Right cardiac atrium (tissue), 5 donors: ENCODE data around the gene CHKB. TPM values are rescaled to one million over a fixed set of nuclear protein-coding genes. Genes with fewer than 3 reads are reported as not detected.
"Not testable (repeated sequence)": the region's sequence is repeated elsewhere in the genome, so short reads cannot be mapped to it uniquely, and the experiment has no call there.

Experiments
- ATAC-seq, 2 donors: fragments of 200-7000 bp; cut with Tn5 transposase; one replicate each; pipeline versions ENCODE4 v1.8.0 to v1.9.1; 2020; ENCODE audit warnings: moderate library complexity in 2 of 2, mild to moderate bottlenecking in 1 of 2
- DNase-seq, 3 donors: peaks; one replicate each; pipeline ENCODE4 v3.0.0-alpha.2; 2020
- H3K27ac ChIP-seq: one replicate; pipeline ENCODE4 v1.5.1; 2013; ENCODE audit warnings: mild to moderate bottlenecking, low read length, control low read depth, moderate library complexity
- H3K27me3 ChIP-seq: one replicate; pipeline ENCODE4 v1.6.1; 2013; ENCODE audit not compliant: control insufficient read depth, insufficient read depth
- H3K4me1 ChIP-seq: one replicate; pipeline ENCODE4 v1.6.1; 2013; ENCODE audit warnings: low read length; ENCODE audit not compliant: control insufficient read depth, insufficient read depth
- H3K4me3 ChIP-seq: one replicate; pipeline ENCODE4 v1.5.1; 2013; ENCODE audit warnings: low read length, control low read depth
- H3K9me3 ChIP-seq: one replicate; pipeline ENCODE4 v1.6.1; 2013; ENCODE audit warnings: low read length; ENCODE audit not compliant: control insufficient read depth
- WGBS: extraction: QIAGEN DNeasy Blood & Tissue Kit; methylation state at CpG from one replicate; pipeline ENCODE4 v1.1.7; 2013; 5-methylcytosine and 5-hydroxymethylcytosine counted together
- intact Hi-C, 4 donors: fragments of 100-400 bp; cut with DNase I; formaldehyde crosslinking; loops; one replicate each; pipeline versions ENCODE4 v1.11.0 to v1.14.0; 2022 to 2023
- polyA plus RNA-seq: library from polyadenylated mRNA; stranded (reverse); fragments of 200-250 nt; gene quantifications from one replicate; pipeline ENCODE4 v1.2.3, GENCODE V29; 2013
- total RNA-seq, 4 donors: library from RNA; stranded (reverse); fragmentation: NEBNext Ultra II Directional; extraction: Animal tissue kit (Norgen Biotek cat#: 25700); gene quantifications; one replicate each; pipeline ENCODE4 v1.2.1, GENCODE V29; 2021
- donor health status: healthy with polysubstance abuse.
- donor health status: DM: no; HTN: yes; CAD: no.
- donor health status: DM: no; HTN: no; CAD: no.
- donor health status: DM: no; HTN: yes; CAD: no; lungs with severe emphysema.
- donor health status: DM: yes; HTN: yes; CAD: no.

CHKB gene
- total and polyA plus RNA-seq, 5 donors: 33.9 to 63.4 (median 42.9) TPM

- no peak for DNase-seq
- H3K9me3 ChIP-seq: no peaks in the 10 kb centered on the region
- peaks cover 6% of the 10 kb centered on the region for H3K4me1 ChIP-seq
- intact Hi-C loops: loop anchor here in 1 of 4 donors (5.0 kb wide), 1 partner anchor 73 kb away; no protein-coding TSS in a partner anchor
- H3K27me3 ChIP-seq: no peaks in the 10 kb centered on the region
- no peak overlapping the region for H3K4me3 ChIP-seq
- no peak for ATAC-seq
- 77% methylated on average over 16 of the region's 16 CpGs for WGBS
- H3K27ac ChIP-seq: no peak overlapping the region
These were observed 41.9 kb upstream of the CHKB start for GRCh38 chr22:50624347-50625130.

- no peak overlapping the region for H3K4me3 ChIP-seq
- intact Hi-C loops: no loop called here
- H3K27ac ChIP-seq: no peak overlapping the region
- ATAC-seq (no peak), DNase-seq (no peak)
- H3K4me1 ChIP-seq: peaks cover 1% of the 10 kb centered on the region
- H3K9me3 ChIP-seq: no peaks in the 10 kb centered on the region
- no peaks in the 10 kb centered on the region for H3K27me3 ChIP-seq
- 68% methylated on average over 16 of the region's 16 CpGs for WGBS
These were observed 40.2 kb upstream of the CHKB start for GRCh38 chr22:50622723-50623327.

- 38% methylated on average over 18 of the region's 18 CpGs for WGBS
- H3K9me3 ChIP-seq: no peaks in the 10 kb centered on the region
- intact Hi-C loops: no loop called here
- H3K4me1 ChIP-seq: peaks cover 1% of the 10 kb centered on the region
- no peak overlapping the region for H3K27ac ChIP-seq
- no peak overlapping the region for H3K4me3 ChIP-seq
- DNase-seq (peak in 1 of 3 donors; percentile 58), ATAC-seq (no peak)
- no peaks in the 10 kb centered on the region for H3K27me3 ChIP-seq
These were observed 39.5 kb upstream of the CHKB start for GRCh38 chr22:50621948-50622722.

GRCh38 chr22:50621356-50621880 is 38.8 kb upstream of the CHKB start:
- intact Hi-C loops: no loop called here
- Histone ChIP-seq H3K27me3 (no peaks in the 10 kb centered on the region), H3K9me3 (no peaks in the 10 kb centered on the region), H3K27ac (no peak overlapping the region), H3K4me3 (no peak overlapping the region), H3K4me1 (no peaks in the 10 kb centered on the region)
- ATAC-seq (peak; percentile 4 to 39), DNase-seq (no peak)
- 32% methylated on average over 10 of the region's 10 CpGs for WGBS

- intact Hi-C loops: no loop called here
- H3K4me1 ChIP-seq: no peaks in the 10 kb centered on the region
- ATAC-seq (peak; percentile 75 to 81), DNase-seq (peak in 1 of 3 donors; percentile 92)
- 18% methylated on average over 25 of the region's 25 CpGs for WGBS
- H3K27me3 ChIP-seq: no peaks in the 10 kb centered on the region
- H3K27ac ChIP-seq: no peak overlapping the region
- H3K4me3 ChIP-seq: no peak overlapping the region
- no peaks in the 10 kb centered on the region for H3K9me3 ChIP-seq
These were observed 38.1 kb upstream of the CHKB start for GRCh38 chr22:50620593-50621355.

GRCh38 chr22:50614296-50614695 is 31.6 kb upstream of the CHKB start:
- H3K4me1 ChIP-seq, H3K27me3 ChIP-seq, H3K4me3 ChIP-seq, ATAC-seq, DNase-seq, H3K27ac ChIP-seq, H3K9me3 ChIP-seq, intact Hi-C loops: not testable (repeated sequence)
- WGBS: 84% methylated on average over 3 of the region's 3 CpGs

- ATAC-seq (peak; percentile 70 to 79), DNase-seq (peak in 2 of 3 donors; percentile 53 to 84)
- 64% methylated on average over 22 of the region's 22 CpGs for WGBS
- no peak overlapping the region for H3K27ac ChIP-seq
- intact Hi-C loops: no loop called here
- no peaks in the 10 kb centered on the region for H3K4me1 ChIP-seq
- no peaks in the 10 kb centered on the region for H3K27me3 ChIP-seq
- no peaks in the 10 kb centered on the region for H3K9me3 ChIP-seq
- H3K4me3 ChIP-seq: no peak overlapping the region
These were observed 30.8 kb upstream of the CHKB start for GRCh38 chr22:50613291-50613981.

- no peak overlapping the region for H3K27ac ChIP-seq
- WGBS: 31% methylated on average over 31 of the region's 31 CpGs
- H3K9me3 ChIP-seq: no peaks in the 10 kb centered on the region
- intact Hi-C loops: no loop called here
- ATAC-seq (peak; percentile 29 to 54), DNase-seq (no peak)
- no peak overlapping the region for H3K4me3 ChIP-seq
- H3K27me3 ChIP-seq: no peaks in the 10 kb centered on the region
- H3K4me1 ChIP-seq: no peaks in the 10 kb centered on the region
These were observed 30.0 kb upstream of the CHKB start for GRCh38 chr22:50612528-50613221.

- no peaks in the 10 kb centered on the region for H3K27me3 ChIP-seq
- no peaks in the 10 kb centered on the region for H3K9me3 ChIP-seq
- no peak for ATAC-seq
These were observed 29.5 kb upstream of the CHKB start for GRCh38 chr22:50612168-50612527.

More at GRCh38 chr22:50612168-50612527, 29.5 kb upstream of the CHKB start:
- Histone ChIP-seq H3K4me3 (no peak overlapping the region), H3K27ac (no peak overlapping the region), H3K4me1 (no peaks in the 10 kb centered on the region)
- WGBS: 66% methylated on average over 6 of the region's 6 CpGs
- no peak for DNase-seq
- intact Hi-C loops: no loop called here
